SKM-1 treated with dmso at 0.1 percent for 144 hours (cell line): Measurements from ENCODE around the gene ACTN1.

Experiments used
- DNase-seq: peaks from one replicate; lab custom pipeline; 2025; ENCODE audit not compliant: unreplicated experiment; lab: John Stamatoyannopoulos, UW

Gene ACTN1

DNA sequence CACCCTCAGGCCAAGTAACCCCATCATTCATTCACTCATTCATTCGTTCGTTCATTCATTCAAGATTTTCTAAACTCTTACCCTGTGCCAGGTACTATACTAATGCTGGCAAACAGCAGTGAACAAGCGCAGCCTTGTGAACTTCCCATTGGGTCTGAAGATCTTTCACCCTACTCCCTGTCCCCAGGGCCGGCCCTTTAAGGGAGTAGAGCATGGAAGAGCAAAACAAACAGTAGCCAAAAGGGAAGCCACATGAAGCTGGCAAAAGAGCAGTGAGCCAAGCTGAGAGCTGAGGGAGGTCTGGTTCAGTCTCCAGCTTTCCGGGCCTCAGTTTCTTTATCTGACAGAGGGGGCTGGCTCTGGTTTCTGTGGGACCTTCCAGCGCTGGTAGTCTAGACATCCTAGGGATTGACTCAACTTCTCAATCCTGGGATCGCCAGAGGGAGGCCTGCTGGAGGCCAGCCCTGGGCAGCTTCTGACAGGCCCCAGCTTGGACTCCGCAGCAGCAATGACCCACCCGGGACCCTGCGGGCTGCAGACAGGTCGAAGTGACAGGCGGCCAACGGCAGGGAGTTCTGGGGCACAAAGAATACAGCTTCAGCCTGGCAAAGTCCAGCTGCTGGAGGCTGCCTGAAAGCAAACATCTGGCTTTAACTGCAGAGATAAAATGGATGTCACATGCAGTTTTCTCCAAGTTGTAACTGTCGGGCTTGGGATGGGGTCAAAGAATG is 27.1 kb downstream of the ACTN1 start:
- DNase-seq = no peak

DNA sequence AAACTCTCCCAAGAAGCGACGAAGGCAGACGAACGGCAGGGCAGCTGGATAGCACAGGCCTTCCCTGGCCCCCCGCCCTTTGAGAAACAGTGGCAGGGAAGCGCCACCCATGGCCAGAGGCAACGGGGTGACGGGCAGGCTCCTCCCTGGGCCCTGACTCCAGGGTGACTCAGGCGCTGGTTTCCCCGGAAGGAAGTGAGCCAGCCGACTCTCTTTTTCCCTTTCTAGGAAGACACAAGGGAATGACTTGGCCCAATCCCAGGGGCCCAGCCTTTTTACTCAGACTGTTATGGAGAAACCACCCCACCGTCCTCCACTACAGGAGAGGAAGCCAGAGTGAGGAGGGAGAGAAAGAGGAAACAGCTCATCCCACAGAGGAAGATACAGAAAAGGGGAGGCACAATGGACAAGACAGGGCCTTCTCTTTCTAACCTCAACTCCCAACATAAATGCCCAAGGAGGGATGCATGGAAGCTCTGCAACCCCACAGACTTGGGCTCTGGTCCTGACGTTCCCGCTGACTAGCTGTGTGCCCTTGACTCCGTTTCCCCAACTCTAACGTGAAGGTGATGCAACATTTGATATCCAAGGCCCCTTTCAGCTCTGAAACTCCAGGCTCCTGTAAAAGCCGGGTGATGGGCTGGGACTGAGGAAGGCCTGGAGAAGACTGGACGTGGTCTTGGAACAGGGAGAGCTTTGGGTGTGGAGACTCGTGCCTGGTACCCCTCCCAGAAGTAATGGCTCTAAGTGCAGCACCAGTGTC is 27.9 kb downstream of the ACTN1 start:
- DNase-seq = peak; percentile 18

- peak; percentile 14 for DNase-seq
These were observed 29.0 kb downstream of the ACTN1 start for GRCh38 chr14:68950111-68950510.

- DNase-seq = no peak
These were observed 29.5 kb downstream of the ACTN1 start for GRCh38 chr14:68949601-68949965.

- no peak for DNase-seq
These were observed 30.2 kb downstream of the ACTN1 start for GRCh38 chr14:68948686-68949600.

- DNase-seq = peak; percentile 25
These were observed 31.3 kb downstream of the ACTN1 start for GRCh38 chr14:68947802-68948201.

DNA sequence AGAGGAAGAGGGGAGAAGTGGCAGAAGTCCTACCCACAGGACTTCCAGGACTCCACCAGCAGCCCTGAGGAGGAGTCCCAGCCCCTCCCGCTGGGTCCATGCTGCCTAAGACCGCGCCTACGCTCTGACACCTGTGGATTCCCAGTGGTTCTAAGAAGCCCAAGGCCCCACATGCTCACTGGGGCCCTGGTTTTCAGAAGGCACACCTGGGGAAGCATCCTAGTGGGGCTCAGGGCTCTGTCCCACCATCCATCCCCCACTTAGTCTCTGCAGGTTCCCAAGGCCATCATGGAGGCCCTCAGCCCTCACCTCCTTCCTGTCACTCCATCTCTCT is 32.6 kb downstream of the ACTN1 start:
- no peak for DNase-seq

GRCh38 chr14:68945585-68946488 is 33.3 kb downstream of the ACTN1 start:
- no peak for DNase-seq

- DNase-seq = no peak
These were observed 33.9 kb downstream of the ACTN1 start for GRCh38 chr14:68945190-68945584.

GRCh38 chr14:68944162-68944561 is 34.9 kb downstream of the ACTN1 start:
- no peak for DNase-seq

GRCh38 chr14:68943107-68943506 is 36.0 kb downstream of the ACTN1 start:
- DNase-seq = no peak

DNA sequence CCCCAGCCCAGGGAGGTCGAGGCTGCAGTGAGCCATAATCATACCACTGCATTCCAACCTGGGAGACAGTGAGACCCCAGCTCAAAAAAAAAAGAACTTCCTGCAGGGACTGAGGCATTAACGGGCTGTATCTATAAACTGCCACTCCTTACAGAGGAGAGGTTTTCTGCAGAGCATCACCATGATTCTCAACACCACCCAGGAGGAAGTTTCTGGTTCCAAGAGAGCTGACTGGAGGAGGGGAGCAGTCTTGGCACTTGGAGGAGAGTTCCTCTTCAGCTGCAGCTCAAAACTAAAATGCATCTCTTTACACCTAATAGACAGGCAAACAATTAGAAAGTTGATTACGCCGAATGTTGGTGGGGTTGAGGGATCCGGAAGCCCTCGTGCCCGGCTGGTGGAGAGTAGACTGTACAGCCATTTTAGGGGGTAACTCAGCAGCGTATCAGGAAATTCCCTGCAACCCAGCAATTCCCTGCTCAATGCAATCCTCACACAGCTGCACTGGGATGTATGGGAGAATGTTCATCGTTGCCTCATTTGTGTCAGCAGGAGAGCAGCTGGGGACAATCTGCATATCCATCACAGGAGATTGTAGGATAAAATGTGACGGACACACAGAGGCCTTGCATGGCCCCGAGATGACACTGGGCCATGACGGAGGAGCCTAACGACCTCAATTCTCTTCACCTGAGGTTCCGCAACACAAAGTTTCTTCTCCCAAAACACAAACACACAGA is 36.6 kb downstream of the ACTN1 start:
- no peak for DNase-seq

GRCh38 chr14:68941820-68942219 is 37.3 kb downstream of the ACTN1 start:
- DNase-seq = no peak

DNA sequence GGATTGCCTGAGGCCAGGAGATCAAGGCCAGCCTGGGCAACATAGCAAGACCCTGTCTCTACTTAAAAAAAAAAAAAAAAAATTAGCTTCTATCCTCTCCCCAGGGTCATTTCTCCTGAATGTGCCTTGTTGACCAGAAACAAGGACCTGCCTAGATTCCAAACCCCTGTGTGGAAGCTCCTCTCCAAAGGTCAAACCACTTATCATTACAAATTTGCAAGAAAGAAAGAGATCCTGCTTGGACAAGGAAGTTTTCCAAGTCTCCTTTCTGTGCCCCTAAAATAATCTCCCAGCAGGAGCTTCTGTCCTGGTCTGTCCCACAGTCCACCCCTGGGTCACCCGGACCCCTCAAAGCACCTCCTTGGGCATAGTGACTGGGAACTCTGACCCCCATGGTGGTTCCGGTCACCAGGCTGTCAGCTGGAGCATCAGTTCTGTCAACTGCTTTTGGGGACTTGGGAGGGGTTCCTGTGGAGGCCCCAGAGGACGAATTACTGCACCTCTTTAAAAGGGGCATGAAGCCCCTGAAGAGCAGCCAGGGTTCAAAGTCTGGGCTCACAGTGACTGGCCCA is 38.4 kb downstream of the ACTN1 start:
- DNase-seq = no peak

- DNase-seq = no peak
These were observed 39.0 kb downstream of the ACTN1 start for GRCh38 chr14:68939893-68940613.

DNA sequence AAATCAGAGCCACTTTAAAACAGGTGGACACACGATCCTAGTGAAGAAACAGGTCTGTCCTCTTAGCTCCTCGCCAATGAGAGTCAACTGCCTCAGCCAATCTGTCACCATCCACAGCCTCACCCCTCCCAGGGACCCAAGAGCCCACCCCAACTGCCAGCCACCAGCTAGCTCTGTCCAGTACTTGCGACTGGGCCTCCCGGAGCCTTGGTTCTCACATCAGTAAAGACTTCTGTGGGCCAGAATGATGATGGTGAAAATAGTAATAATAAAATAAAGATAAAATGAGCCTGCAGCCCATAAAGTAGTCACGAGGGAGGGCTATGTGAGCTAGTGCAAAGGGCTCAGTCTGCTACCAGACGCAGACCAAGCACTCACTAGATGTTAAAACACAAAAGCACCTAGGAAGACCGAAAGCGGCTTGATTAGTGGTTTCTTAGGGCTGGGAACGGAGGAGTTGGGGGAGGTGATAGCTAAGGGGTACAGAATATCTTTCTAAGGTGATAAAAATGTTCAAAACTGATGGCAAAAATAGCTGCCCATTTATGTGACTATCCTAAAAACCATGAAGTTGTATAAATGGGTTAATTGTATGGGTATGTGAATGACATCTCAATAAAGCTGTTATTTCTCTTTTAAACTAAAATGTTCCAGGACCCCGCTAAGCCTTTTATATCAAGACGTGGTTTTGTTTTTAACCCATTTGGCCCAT is 39.8 kb downstream of the ACTN1 start:
- DNase-seq = no peak

- DNase-seq = no peak
These were observed 40.6 kb downstream of the ACTN1 start for GRCh38 chr14:68938271-68939150.
